Testis (tissue), 3 donors: ENCODE results near the gene PDIA6. TPM values are rescaled to one million over a fixed set of nuclear protein-coding genes. Genes with fewer than 3 reads are reported as not detected.

Source experiments
- DNase-seq: peaks from one replicate; pipeline ENCODE4 v3.0.0-alpha.2; 2019
- H3K27ac ChIP-seq, 2 donors: fragments of 200-600 bp; sonication (generic); one replicate each; pipeline ENCODE4 v1.5.1; 2019
- H3K27me3 ChIP-seq: fragments of 200-600 bp; sonication (generic); one replicate; pipeline ENCODE4 v1.5.1; 2019
- H3K36me3 ChIP-seq: fragments of 200-600 bp; sonication (generic); one replicate; pipeline ENCODE4 v1.5.1; 2017; ENCODE audit warnings: low read depth; ENCODE audit errors: missing control alignments
- H3K4me1 ChIP-seq: fragments of 200-600 bp; sonication (generic); one replicate; pipeline ENCODE4 v1.5.1; 2019
- H3K4me3 ChIP-seq, 2 donors: fragments of 200-600 bp; sonication (generic); one replicate each; pipeline ENCODE4 v1.5.1; 2017 to 2019
- H3K9me3 ChIP-seq: fragments of 200-600 bp; sonication (generic); one replicate; pipeline ENCODE4 v1.5.1; 2017
- CTCF ChIP-seq, 3 experiments: fragments of 450-650 bp in 2 of 3; fragments of 200-600 bp in 1 of 3; sonication (generic) in 1 of 3; IDR thresholded peaks; one replicate each; pipeline ENCODE4 v1.5.1; 2016 to 2019; ENCODE audit warnings: antibody characterized with exemption in 3 of 3, mild to moderate bottlenecking in 2 of 3, moderate library complexity in 1 of 3
- POLR2A ChIP-seq: fragments of 450-650 bp; IDR thresholded peaks from one replicate; pipeline ENCODE4 v1.6.1; 2017; ENCODE audit warnings: antibody characterized with exemption, mild to moderate bottlenecking, moderate library complexity
- WGBS, 2 donors: methylation state at CpG; one replicate each; pipeline ENCODE4 v1.1.5; 2018; 5-methylcytosine and 5-hydroxymethylcytosine counted together
- intact Hi-C: fragments of 100-400 bp; cut with DNase I; formaldehyde crosslinking; loops from one replicate; pipeline ENCODE4 v1.15.1; 2023; ENCODE audit warnings: low total_unique reads
- polyA plus RNA-seq: library from polyadenylated mRNA; stranded (reverse); fragments of 350-450 nt; fragmentation: Illumina TruSeq; extraction: RNeasy Lipid Tissue Mini Kit (QIAGEN cat#74804); gene quantifications from one replicate; pipeline ENCODE4 v1.2.3, GENCODE V29; 2014; ENCODE audit warnings: low read depth, low replicate concordance; ENCODE audit not compliant: insufficient read depth
- total RNA-seq, 2 donors: library from RNA; depleted of rRNA; stranded (reverse); fragments of >200 nt; gene quantifications; one replicate each; pipeline ENCODE4 v1.2.3, GENCODE V29; 2016

PDIA6 gene
- total and polyA plus RNA-seq, 3 donors from 2014 or later, result 74.3 to 123 (median 78.4) TPM

- TF ChIP-seq CTCF (IDR thresholded peaks at IDR 0.05) (no peak), POLR2A (no peak)
- intact Hi-C loops, result no loop called here
Measured at GRCh38 chr2:10792660-10793400, 19.8 kb downstream of the PDIA6 start.

GRCh38 chr2:10792001-10792634 is 20.5 kb downstream of the PDIA6 start:
- WGBS, 2 donors, result 64 to 68% methylated on average over 2 of the region's 2 CpGs
- no peaks in the 10 kb centered on the region for H3K27me3 ChIP-seq
- no peaks in the 10 kb centered on the region for H3K36me3 ChIP-seq
- no peak for TF ChIP-seq CTCF (IDR thresholded peaks at IDR 0.05)
- TF ChIP-seq POLR2A, result no peak
- no peak overlapping the region for H3K4me3 ChIP-seq
- DNase-seq, result no peak
- no peak overlapping the region for H3K27ac ChIP-seq
- intact Hi-C loops, result no loop called here
- no peaks in the 10 kb centered on the region for H3K4me1 ChIP-seq
- no peaks in the 10 kb centered on the region for H3K9me3 ChIP-seq

More at GRCh38 chr2:10792660-10793400, 19.8 kb downstream of the PDIA6 start:
- H3K36me3 ChIP-seq, result no peaks in the 10 kb centered on the region
- no peak overlapping the region for H3K4me3 ChIP-seq
- no peaks in the 10 kb centered on the region for H3K27me3 ChIP-seq
- WGBS, 2 donors, result 90 to 92% methylated on average over 16 to 17 of the region's 17 CpGs
- no peaks in the 10 kb centered on the region for H3K4me1 ChIP-seq
- DNase-seq, result no peak
- no peaks in the 10 kb centered on the region for H3K9me3 ChIP-seq
- no peak overlapping the region for H3K27ac ChIP-seq

- DNase-seq, result no peak
- no peaks in the 10 kb centered on the region for H3K36me3 ChIP-seq
- WGBS, 2 donors, result 90 to 91% methylated on average over 6 of the region's 6 CpGs
- H3K9me3 ChIP-seq, result no peaks in the 10 kb centered on the region
- intact Hi-C loops, result no loop called here
- TF ChIP-seq POLR2A, result no peak
- no peak for TF ChIP-seq CTCF (IDR thresholded peaks at IDR 0.05)
- H3K27me3 ChIP-seq, result no peaks in the 10 kb centered on the region
- H3K27ac ChIP-seq, result no peak overlapping the region
- H3K4me3 ChIP-seq, result no peak overlapping the region
- H3K4me1 ChIP-seq, result no peaks in the 10 kb centered on the region
Measured at GRCh38 chr2:10790228-10790973, 22.2 kb downstream of the PDIA6 start.

- no peaks in the 10 kb centered on the region for H3K9me3 ChIP-seq
- TF ChIP-seq CTCF (IDR thresholded peaks at IDR 0.05) (no peak), POLR2A (no peak)
- intact Hi-C loops, result no loop called here
- 84% methylated on average over 8 of the region's 8 CpGs for WGBS, 2 donors
- no peaks in the 10 kb centered on the region for H3K4me1 ChIP-seq
- H3K27me3 ChIP-seq, result no peaks in the 10 kb centered on the region
- no peak overlapping the region for H3K27ac ChIP-seq
- no peaks in the 10 kb centered on the region for H3K36me3 ChIP-seq
- no peak for DNase-seq
- H3K4me3 ChIP-seq, result no peak overlapping the region
Measured at GRCh38 chr2:10788855-10789254, 23.7 kb downstream of the PDIA6 start.
